T-helper 1 cell treated with Interleukin-12 subunit alpha and Interleukin-12 subunit beta and Interleukin-4 antibody, amounts not matched to agents 30 ng/mL and 1 ng/mL, for 36 hours (primary cell): Measurements from ENCODE around the gene ZNF18. TPM values are rescaled to one million over a fixed set of nuclear protein-coding genes. Genes with fewer than 3 reads are reported as not detected.

Experiments used
- total RNA-seq: library from RNA; stranded (reverse); gene quantifications from 2 replicates; pipeline ENCODE4 v1.2.3, GENCODE V29; 2022

The ZNF18 gene
- total RNA-seq, 1 donor from 2014 or later: 11.8 TPM

Other genes starting within 250 kb of the ZNF18 start
- 31.6 and 32.0 TPM in 2 replicates for gene MAP2K4, start 23.4 kb upstream of the ZNF18 start, total RNA-seq